ENCODE results near the gene REC8. TPM values are rescaled to one million over a fixed set of nuclear protein-coding genes. Genes with fewer than 3 reads are reported as not detected.
A peak's percentile ranks its signal among the peaks of the same experiment; 100 is the strongest.

The REC8 gene
- total and polyA plus RNA-seq, 10 of the 15 experiments (the other 5 are each of a cell fraction or from before 2014, with no cell fraction given) = 4.2 to 76.9 (median 29.1) TPM

GRCh38 chr14:24143511-24143910 lies 28.4 kb upstream of the REC8 start:
- Histone ChIP-seq H3K79me2 (ENCODE audit: control insufficient read depth, insufficient read depth, low read length) (peaks cover 70% of the 10 kb centered on the region), H3K4me2 (ENCODE audit: control insufficient read depth, insufficient read depth) (peak overlapping the region; percentile 77), H3K27ac (ENCODE audit: control insufficient read depth, insufficient read depth) (no peak overlapping the region; the same call in 1 of the 2 replicates), H3K9ac (ENCODE audit: control insufficient read depth, insufficient read depth, low read length) (no peak overlapping the region), H3K36me3 (ENCODE audit: control insufficient read depth in 2 of 2, insufficient read depth in 2 of 2, low read length in 1 of 2) (peaks cover 5 to 28% of the 10 kb centered on the region in 2 experiments), H3K9me3 (replicated peaks; ENCODE audit: control insufficient read depth, insufficient read depth, low read length) (no peaks in the 10 kb centered on the region), H3K4me1 (ENCODE audit: control insufficient read depth, insufficient read depth, low read length) (peaks cover 24% of the 10 kb centered on the region), H2AFZ (ENCODE audit: control insufficient read depth, low read depth, low read length) (no peak overlapping the region), H3K27me3 (replicated peaks in 1 of 2; ENCODE audit: control insufficient read depth in 2 of 2, insufficient read depth in 2 of 2, low read length in 1 of 2) (no peaks in the 10 kb centered on the region), H3K4me3 (no peak overlapping the region), H4K20me1 (ENCODE audit: control insufficient read depth, insufficient read depth) (no peaks in the 10 kb centered on the region)
- ATAC-seq = no peak
- no peak for DNase-seq (ENCODE audit: low read depth, low spot score)
- TF ChIP-seq YY1 (IDR thresholded peaks at IDR 0.05; ENCODE audit: low read depth, low read length) = no peak
- TF ChIP-seq NFXL1 (IDR thresholded peaks at IDR 0.05; ENCODE audit: borderline replicate concordance) = no peak
- TF ChIP-seq ZNF384 (IDR thresholded peaks at IDR 0.05; ENCODE audit: borderline replicate concordance, low read depth, low read length) = no peak
- TF ChIP-seq BRCA1 (IDR thresholded peaks at IDR 0.05; ENCODE audit: low read depth, low read length) = no peak
- no peak for TF ChIP-seq YBX1 (IDR thresholded peaks at IDR 0.05)
- TF ChIP-seq FOS (IDR thresholded peaks at IDR 0.05; ENCODE audit: borderline replicate concordance, extremely low read depth, insufficient read length) = no peak
- no peak for TF ChIP-seq ATF7 (IDR thresholded peaks at IDR 0.05; ENCODE audit: low read depth)
- no peak for TF ChIP-seq DPF2 (IDR thresholded peaks at IDR 0.05)
- in situ Hi-C loops (cut with MboI) (no loop called here), intact Hi-C loops (cut with micrococcal nuclease; ENCODE audit: unreplicated experiment) (no loop called here)
- ChIA-PET POLR2A (interaction anchor here (1.0 to 2.3 kb wide), 6 partner anchors 8 to 49 kb away, joined by 3 to 10 read pairs (median 5); partner anchors contain the start of genes IRF9, PCK2 and PSME1), SMC1A (ENCODE audit: uncharacterized antibody, unreplicated experiment) (interaction anchor here (0.6 to 1.5 kb wide), 4 partner anchors 18 to 35 kb away, joined by 3 to 6 read pairs (median 4); partner anchors contain the start of gene IRF9), CTCF (interaction anchor here (1.0 to 1.4 kb wide), 3 partner anchors 17 to 70 kb away, joined by 3 to 7 read pairs (median 5); partner anchors contain the start of genes CHMP4A and IRF9), RAD21 (ENCODE audit: unreplicated experiment) (interaction anchor here (0.8 to 0.9 kb wide), 2 partner anchors 29 to 35 kb away, joined by 4 to 5 read pairs; partner anchors contain the start of genes DCAF11 and NRL)
- WGBS (ENCODE audit: insufficient coverage, insufficient replicate concordance, low lambda C conversion rate, missing lambda C conversion rate) = 50% methylated on average over 2 of the region's 2 CpGs
- no peak for FAIRE-seq
- no TSS peak for BruUV-seq (replicated peaks)
